H1 (cell line): Measurements from ENCODE around the gene FBXW8. TPM values are rescaled to one million over a fixed set of nuclear protein-coding genes. Genes with fewer than 3 reads are reported as not detected.

ENCODE experiments used
- CTCF ChIA-PET: fragments of 300-600 bp; sonication (Branson Sonifier 250); formaldehyde crosslinking; loops from one replicate; lab custom pipeline; 2021; ENCODE audit not compliant: partially characterized antibody; lab: Charles Lee
- POLR2A ChIA-PET: fragments of 300-600 bp; sonication (Branson Sonifier 250); formaldehyde crosslinking; loops from one replicate; lab custom pipeline; 2021; ENCODE audit warnings: inconsistent platforms; ENCODE audit not compliant: partially characterized antibody; lab: Charles Lee
- DNase-seq, 2 experiments: peaks; one replicate each; pipeline versions ENCODE4 v3.0.0 to v3.0.0-alpha.2; 2010 to 2022; ENCODE audit warnings: low spot score in 2 of 2, low read depth in 1 of 2, mixed read lengths in 1 of 2
- FAIRE-seq: peaks from 2 replicates; lab custom pipeline; 2011; peaks lifted over from hg19 to GRCh38; lab: Jason Lieb, UNC
- H2AFZ ChIP-seq: 2 replicates; pipeline ENCODE4 v1.8.1; 2012; ENCODE audit warnings: low read length, inconsistent platforms
- H2AK5ac ChIP-seq: 2 replicates; pipeline ENCODE4 v1.6.1; 2013; ENCODE audit warnings: low read depth, low read length
- H2BK120ac ChIP-seq: replicated peaks from 2 replicates; pipeline ENCODE3; 2013; ENCODE audit warnings: low read depth, low read length, inconsistent platforms
- H2BK12ac ChIP-seq: 2 replicates; pipeline ENCODE4 v1.6.1; 2013; ENCODE audit warnings: low read depth, low read length
- H2BK15ac ChIP-seq: 2 replicates; pipeline ENCODE4 v1.6.1; 2013; ENCODE audit warnings: low read length
- H2BK20ac ChIP-seq: 2 replicates; pipeline ENCODE4 v1.6.1; 2013; ENCODE audit warnings: low read length
- H2BK5ac ChIP-seq: 2 replicates; pipeline ENCODE4 v1.6.1; 2013; ENCODE audit warnings: low read depth, low read length
- H3K14ac ChIP-seq: 2 replicates; pipeline ENCODE4 v1.6.1; 2013; ENCODE audit warnings: inconsistent platforms; ENCODE audit not compliant: insufficient read length
- H3K18ac ChIP-seq: 2 replicates; pipeline ENCODE4 v1.6.1; 2013; ENCODE audit warnings: low read length; ENCODE audit errors: extremely low read depth
- H3K23ac ChIP-seq: 2 replicates; pipeline ENCODE4 v1.6.1; 2013; ENCODE audit warnings: inconsistent platforms; ENCODE audit not compliant: insufficient read length
- H3K23me2 ChIP-seq: 2 replicates; pipeline ENCODE4 v1.6.1; 2013; ENCODE audit warnings: low read depth, low read length
- H3K27ac ChIP-seq: 2 replicates; pipeline ENCODE4 v1.6.1; 2011; ENCODE audit warnings: low read depth, low read length, inconsistent platforms
- H3K27me3 ChIP-seq, 4 experiments: replicated peaks in 1 of 4; 1 replicate in 1 of 4; 2 replicates in 3 of 4; pipeline versions ENCODE4 v1.6.1 to v1.8.1; 2011 to 2013; ENCODE audit warnings: low read length in 3 of 4, mild to moderate bottlenecking in 3 of 4, inconsistent platforms in 2 of 4, mixed read lengths in 2 of 4, moderate library complexity in 1 of 4; ENCODE audit not compliant: control insufficient read depth in 3 of 4, insufficient read depth in 3 of 4; ENCODE audit errors: extremely low read depth in 1 of 4
- H3K36me3 ChIP-seq, 4 experiments: 2 replicates each; pipeline versions ENCODE4 v1.6.1 to v1.8.1; 2011 to 2013; ENCODE audit warnings: mild to moderate bottlenecking in 4 of 4, low read length in 3 of 4, moderate library complexity in 2 of 4, control low read depth in 1 of 4, inconsistent platforms in 1 of 4; ENCODE audit not compliant: insufficient read depth in 4 of 4, control insufficient read depth in 2 of 4
- H3K4ac ChIP-seq: replicated peaks from 2 replicates; pipeline ENCODE3; 2013; ENCODE audit warnings: low read length, low read depth, mixed read lengths, inconsistent platforms; ENCODE audit not compliant: insufficient read length
- H3K4me1 ChIP-seq, 4 experiments: replicated peaks in 1 of 4; 1 replicate in 1 of 4; 2 replicates in 3 of 4; pipeline versions ENCODE4 v1.6.1 to v1.8.1; 2011 to 2013; ENCODE audit warnings: low read length in 3 of 4, inconsistent platforms in 2 of 4, mixed read lengths in 1 of 4; ENCODE audit not compliant: insufficient read depth in 4 of 4, control insufficient read depth in 3 of 4
- H3K4me2 ChIP-seq, 2 experiments: 2 replicates each; pipeline versions ENCODE4 v1.6.1 to v1.8.1; 2011 to 2013; ENCODE audit warnings: low read depth in 2 of 2, low read length in 2 of 2, control low read depth in 1 of 2, inconsistent platforms in 1 of 2, mild to moderate bottlenecking in 1 of 2; ENCODE audit not compliant: insufficient read depth in 1 of 2
- H3K4me3 ChIP-seq, 4 experiments: fragments of 200-600, 300-600 bp in 1 of 4; sonication (generic), shearing (Covaris generic), sonication (Bioruptor Twin) in 1 of 4; 2 replicates each; pipeline versions ENCODE4 v1.5.1 to v1.8.1; 2011 to 2016; ENCODE audit warnings: low read length in 4 of 4, low read depth in 3 of 4, control low read depth in 2 of 4, inconsistent platforms in 2 of 4, mild to moderate bottlenecking in 2 of 4, mixed read lengths in 1 of 4, moderate library complexity in 1 of 4; ENCODE audit not compliant: insufficient read depth in 2 of 4; ENCODE audit errors: extremely low read depth in 1 of 4
- H3K56ac ChIP-seq: replicated peaks from 2 replicates; pipeline ENCODE3; 2013; ENCODE audit warnings: low read depth, mild to moderate bottlenecking, mixed read lengths, low read length, inconsistent platforms; ENCODE audit not compliant: insufficient read length
- H3K79me1 ChIP-seq: 2 replicates; pipeline ENCODE4 v1.6.1; 2013; ENCODE audit warnings: low read depth, low read length, control low read depth
- H3K79me2 ChIP-seq, 2 experiments: 2 replicates each; pipeline versions ENCODE4 v1.6.1 to v1.8.1; 2012 to 2013; ENCODE audit warnings: low read length in 2 of 2, mild to moderate bottlenecking in 2 of 2, inconsistent platforms in 1 of 2; ENCODE audit not compliant: insufficient read depth in 2 of 2, control insufficient read depth in 1 of 2
- H3K9ac ChIP-seq, 4 experiments: replicated peaks in 1 of 4; 1 replicate in 1 of 4; 2 replicates in 3 of 4; pipeline versions ENCODE4 v1.6.1 to v1.8.1; 2011 to 2013; ENCODE audit warnings: low read depth in 3 of 4, low read length in 3 of 4, control low read depth in 2 of 4, mild to moderate bottlenecking in 2 of 4, moderate library complexity in 2 of 4, inconsistent platforms in 1 of 4; ENCODE audit errors: extremely low read depth in 1 of 4
- H3K9me3 ChIP-seq, 2 experiments: 2 replicates each; pipeline versions ENCODE4 v1.6.1 to v1.8.1; 2012 to 2013; ENCODE audit warnings: mild to moderate bottlenecking in 2 of 2, moderate library complexity in 2 of 2, control low read depth in 1 of 2, inconsistent platforms in 1 of 2, low read depth in 1 of 2, low read length in 1 of 2, mixed read lengths in 1 of 2; ENCODE audit not compliant: insufficient read depth in 2 of 2
- H4K20me1 ChIP-seq, 2 experiments: replicated peaks in 1 of 2; 2 replicates each; pipeline versions ENCODE3 to v1.8.1; 2011 to 2013; ENCODE audit warnings: inconsistent platforms in 2 of 2, low read length in 2 of 2, mild to moderate bottlenecking in 1 of 2; ENCODE audit not compliant: insufficient read depth in 2 of 2, control insufficient read depth in 1 of 2
- H4K5ac ChIP-seq: 2 replicates; pipeline ENCODE4 v1.6.1; 2013; ENCODE audit warnings: low read length, low read depth, mixed read lengths, inconsistent platforms; ENCODE audit not compliant: insufficient read length
- H4K8ac ChIP-seq: 2 replicates; pipeline ENCODE4 v1.8.0; 2013; ENCODE audit warnings: mild to moderate bottlenecking, moderate library complexity, low read length, inconsistent platforms; ENCODE audit not compliant: insufficient read depth; ENCODE audit errors: extremely low read depth
- H4K91ac ChIP-seq: replicated peaks from 2 replicates; pipeline ENCODE3; 2013; ENCODE audit warnings: low read length, mixed read lengths, inconsistent platforms; ENCODE audit not compliant: insufficient read length
- KDM1A ChIP-seq: fragments of 200-600, 300-600 bp; sonication (generic); IDR thresholded peaks from 2 replicates; pipeline ENCODE4 v1.7.1; 2016; ENCODE audit warnings: mild to moderate bottlenecking, low read length, borderline replicate concordance
- WGBS, 2 experiments: shearing (Covaris generic) in 1 of 2; methylation state at CpG; one replicate each; pipeline versions ENCODE4 v1.1.6 to v1.1.7; 2013 to 2015; ENCODE audit warnings: low lambda C conversion rate in 2 of 2, mixed read lengths in 2 of 2, inconsistent platforms in 1 of 2, low coverage in 1 of 2, missing lambda C conversion rate in 1 of 2; ENCODE audit not compliant: insufficient replicate concordance in 2 of 2, insufficient coverage in 1 of 2, insufficient read length in 1 of 2; ENCODE audit errors: extremely low coverage in 1 of 2, missing lambda C conversion rate in 1 of 2; 5-methylcytosine and 5-hydroxymethylcytosine counted together
- polyA plus RNA-seq, 7 experiments: library from polyadenylated mRNA; depleted of rRNA in 3 of 7; stranded (reverse) in 5 of 7; unstranded in 2 of 7; fragments of >200 nt in 5 of 7; fragments of 200-250 nt in 2 of 7; gene quantifications; 1 replicate in 5 of 7; 2 replicates in 1 of 7; 4 replicates in 1 of 7; pipeline versions ENCODE4 v1.2.1 to v1.2.3, GENCODE V29; 2011 to 2013; ENCODE audit warnings: missing spikeins in 2 of 7, mixed read lengths in 2 of 7
- total RNA-seq: library from RNA; stranded (reverse); fragmentation: NEBNext Ultra II Directional; extraction: Animal tissue kit (Norgen Biotek cat#: 25700); gene quantifications from 2 replicates; pipeline ENCODE4 v1.2.1, GENCODE V29; 2021
- TF ChIP-seq, protein P1 (sequence below): IDR thresholded peaks from 2 replicates; pipeline ENCODE4 v1.6.1; 2011; ENCODE audit warnings: low read length, improper control_type of control experiment

FBXW8 gene
- total and polyA plus RNA-seq, 2 of the 8 experiments (the other 6 are each of a cell fraction or from before 2014, with no cell fraction given), result 15.8 to 16.0 TPM

DNA sequence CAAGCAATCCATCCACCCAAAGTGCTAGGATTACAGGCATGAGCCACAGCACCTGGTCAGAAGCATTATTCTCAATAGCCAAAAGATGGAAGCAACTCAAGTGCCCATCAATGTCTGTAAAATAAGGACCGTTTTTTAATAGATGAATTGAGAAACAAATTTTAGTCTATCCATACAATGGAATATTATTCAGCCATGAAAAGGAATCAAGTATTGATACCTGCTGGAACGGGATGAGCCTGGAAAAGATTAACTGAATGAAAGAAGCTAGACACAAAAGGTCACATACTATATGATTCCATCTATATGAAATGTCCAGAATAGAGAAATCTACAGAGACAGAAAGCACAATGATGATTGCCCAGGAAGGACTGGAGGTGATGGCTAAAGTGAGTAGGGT lies 9.1 kb upstream of the FBXW8 start:
- no peaks in the 10 kb centered on the region for H3K36me3 ChIP-seq
- H2BK15ac ChIP-seq, result no peak overlapping the region
- POLR2A ChIA-PET, result interaction anchor here (0.6 kb wide), 1 partner anchor 20 kb away, joined by 3 read pairs; no protein-coding TSS in a partner anchor
- DNase-seq (no peak), FAIRE-seq (no peak)
- H4K8ac ChIP-seq, result no peak overlapping the region
- no peaks in the 10 kb centered on the region; a peak in 1 of 7 replicates for H3K4me1 ChIP-seq
- whole genome bisulfite sequencing, 2 experiments, result 86% methylated on average over 2 of the region's 2 CpGs; no CpG with 5 or more reads in 1 of the 2 experiments
- no peak overlapping the region for H3K18ac ChIP-seq
- CTCF ChIA-PET, result interaction anchor here (0.6 to 1.2 kb wide), 4 partner anchors 15 to 40 kb away, joined by 3 to 5 read pairs (median 4); no protein-coding TSS in a partner anchor
- no peak overlapping the region for H3K14ac ChIP-seq
- H2BK12ac ChIP-seq, result no peak overlapping the region
- no peak overlapping the region for H2BK5ac ChIP-seq
- H3K23me2 ChIP-seq, result no peaks in the 10 kb centered on the region
- no peak overlapping the region for H2AFZ ChIP-seq
- TF ChIP-seq, protein P1, sequence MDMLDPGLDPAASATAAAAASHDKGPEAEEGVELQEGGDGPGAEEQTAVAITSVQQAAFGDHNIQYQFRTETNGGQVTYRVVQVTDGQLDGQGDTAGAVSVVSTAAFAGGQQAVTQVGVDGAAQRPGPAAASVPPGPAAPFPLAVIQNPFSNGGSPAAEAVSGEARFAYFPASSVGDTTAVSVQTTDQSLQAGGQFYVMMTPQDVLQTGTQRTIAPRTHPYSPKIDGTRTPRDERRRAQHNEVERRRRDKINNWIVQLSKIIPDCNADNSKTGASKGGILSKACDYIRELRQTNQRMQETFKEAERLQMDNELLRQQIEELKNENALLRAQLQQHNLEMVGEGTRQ, result no peak
- TF ChIP-seq KDM1A, result 0 out of 2 replicates have a peak, but pooled peaks have one; percentile 23
- no peaks in the 10 kb centered on the region for H3K9me3 ChIP-seq
- H2BK120ac ChIP-seq, result no peak overlapping the region
- no peak overlapping the region for H4K5ac ChIP-seq
- no peak overlapping the region for H3K4me3 ChIP-seq
- H3K79me1 ChIP-seq, result no peaks in the 10 kb centered on the region
- H2BK20ac ChIP-seq, result no peak overlapping the region
- no peaks in the 10 kb centered on the region for H3K79me2 ChIP-seq
- H3K4me2 ChIP-seq, result no peak overlapping the region
- H2AK5ac ChIP-seq, result no peak overlapping the region
- no peak overlapping the region for H3K27ac ChIP-seq
- H3K9ac ChIP-seq, result no peak overlapping the region
- no peak overlapping the region for H4K91ac ChIP-seq
- no peak overlapping the region for H3K23ac ChIP-seq
- H3K56ac ChIP-seq, result no peak overlapping the region
- no peak overlapping the region for H3K4ac ChIP-seq
- no peaks in the 10 kb centered on the region for H4K20me1 ChIP-seq
- H3K27me3 ChIP-seq, result no peaks in the 10 kb centered on the region
